ENCODE results near the gene NPAS3. TPM values are rescaled to one million over a fixed set of nuclear protein-coding genes. Genes with fewer than 3 reads are reported as not detected.
A peak's percentile ranks its signal among the peaks of the same experiment; 100 is the strongest.

NPAS3 gene
- total and polyA plus RNA-seq, 2 donors (not counting 1 experiment from before 2014, with no cell fraction given): 0.10 to 0.50 TPM

- TF ChIP-seq EZH2 (IDR thresholded peaks at IDR 0.05; ENCODE audit: low read length, missing control alignments): no peak
- TF ChIP-seq CTCF (conservative IDR thresholded peaks at IDR 0.05 in 1 of 2, IDR thresholded peaks at IDR 0.05 in 1 of 2; ENCODE audit: low read depth in 1 of 2, low read length in 2 of 2): no peak
- Histone ChIP-seq H3K4me3 (replicated peaks in 1 of 4; ENCODE audit: control extremely low read depth in 1 of 4, insufficient read depth in 1 of 4, low read depth in 3 of 4, low read length in 4 of 4) (no peak overlapping the region), H3K4me2 (ENCODE audit: extremely low read depth, insufficient read depth, low read length) (no peak overlapping the region), H2AFZ (ENCODE audit: low read length) (no peak overlapping the region), H3K9me3 (ENCODE audit: control insufficient read depth, insufficient read depth, low read depth, low read length) (no peaks in the 10 kb centered on the region), H4K20me1 (ENCODE audit: control insufficient read depth, extremely low read depth, insufficient read depth, low read length) (no peaks in the 10 kb centered on the region), H3K27me3 (ENCODE audit: control insufficient read depth, insufficient read depth, low read length) (no peaks in the 10 kb centered on the region), H3K36me3 (ENCODE audit: control insufficient read depth, insufficient read depth, low read length) (no peaks in the 10 kb centered on the region), H3K9ac (ENCODE audit: insufficient read depth, low read length) (no peak overlapping the region), H3K79me2 (ENCODE audit: control insufficient read depth, insufficient read depth, low read length) (no peaks in the 10 kb centered on the region), H3K4me1 (ENCODE audit: control insufficient read depth, extremely low read depth, insufficient read depth, low read length) (no peaks in the 10 kb centered on the region), H3K27ac (ENCODE audit: insufficient read depth, low read length) (no peak overlapping the region)
- DNase-seq (ENCODE audit: low read depth in 2 of 2): no peak
Observed at GRCh38 chr14:33250963-33251362, 312.3 kb downstream of the NPAS3 start.

GRCh38 chr14:33254342-33254741, 315.7 kb downstream of the NPAS3 start:
- H2AFZ ChIP-seq (ENCODE audit: low read length): no peak overlapping the region
- DNase-seq (ENCODE audit: low read depth in 2 of 2): no peak
- no peak overlapping the region for H3K9ac ChIP-seq (ENCODE audit: insufficient read depth, low read length)
- no peaks in the 10 kb centered on the region for H3K27me3 ChIP-seq (ENCODE audit: control insufficient read depth, insufficient read depth, low read length)
- no peaks in the 10 kb centered on the region for H3K36me3 ChIP-seq (ENCODE audit: control insufficient read depth, insufficient read depth, low read length)
- H3K79me2 ChIP-seq (ENCODE audit: control insufficient read depth, insufficient read depth, low read length): no peaks in the 10 kb centered on the region
- TF ChIP-seq CTCF (conservative IDR thresholded peaks at IDR 0.05 in 1 of 2, IDR thresholded peaks at IDR 0.05 in 1 of 2; ENCODE audit: low read depth in 1 of 2, low read length in 2 of 2) (no peak), EZH2 (IDR thresholded peaks at IDR 0.05; ENCODE audit: low read length, missing control alignments) (no peak)
- H3K4me3 ChIP-seq (replicated peaks in 1 of 4; ENCODE audit: control extremely low read depth in 1 of 4, insufficient read depth in 1 of 4, low read depth in 3 of 4, low read length in 4 of 4): no peak overlapping the region
- no peaks in the 10 kb centered on the region for H3K4me1 ChIP-seq (ENCODE audit: control insufficient read depth, extremely low read depth, insufficient read depth, low read length)
- H4K20me1 ChIP-seq (ENCODE audit: control insufficient read depth, extremely low read depth, insufficient read depth, low read length): no peaks in the 10 kb centered on the region
- no peak overlapping the region for H3K4me2 ChIP-seq (ENCODE audit: extremely low read depth, insufficient read depth, low read length)
- H3K9me3 ChIP-seq (ENCODE audit: control insufficient read depth, insufficient read depth, low read depth, low read length): no peaks in the 10 kb centered on the region
- no peak overlapping the region for H3K27ac ChIP-seq (ENCODE audit: insufficient read depth, low read length)

GRCh38 chr14:33254861-33255395, 316.2 kb downstream of the NPAS3 start:
- Histone ChIP-seq H2AFZ (ENCODE audit: low read length) (no peak overlapping the region), H3K4me3 (replicated peaks in 1 of 4; ENCODE audit: control extremely low read depth in 1 of 4, insufficient read depth in 1 of 4, low read depth in 3 of 4, low read length in 4 of 4) (no peak overlapping the region), H3K9me3 (ENCODE audit: control insufficient read depth, insufficient read depth, low read depth, low read length) (no peaks in the 10 kb centered on the region), H3K9ac (ENCODE audit: insufficient read depth, low read length) (no peak overlapping the region), H4K20me1 (ENCODE audit: control insufficient read depth, extremely low read depth, insufficient read depth, low read length) (no peaks in the 10 kb centered on the region), H3K4me1 (ENCODE audit: control insufficient read depth, extremely low read depth, insufficient read depth, low read length) (no peaks in the 10 kb centered on the region), H3K79me2 (ENCODE audit: control insufficient read depth, insufficient read depth, low read length) (no peaks in the 10 kb centered on the region), H3K27me3 (ENCODE audit: control insufficient read depth, insufficient read depth, low read length) (no peaks in the 10 kb centered on the region), H3K27ac (ENCODE audit: insufficient read depth, low read length) (no peak overlapping the region), H3K36me3 (ENCODE audit: control insufficient read depth, insufficient read depth, low read length) (no peaks in the 10 kb centered on the region), H3K4me2 (ENCODE audit: extremely low read depth, insufficient read depth, low read length) (no peak overlapping the region)
- peak in 1 of 2 donors; percentile 10 for DNase-seq (ENCODE audit: low read depth in 2 of 2)
- no peak for TF ChIP-seq CTCF (conservative IDR thresholded peaks at IDR 0.05 in 1 of 2, IDR thresholded peaks at IDR 0.05 in 1 of 2; ENCODE audit: low read depth in 1 of 2, low read length in 2 of 2)
- no peak for TF ChIP-seq EZH2 (IDR thresholded peaks at IDR 0.05; ENCODE audit: low read length, missing control alignments)
